A549 (cell line): ENCODE measurements around the gene CIDEB. TPM values are rescaled to one million over a fixed set of nuclear protein-coding genes. Genes with fewer than 3 reads are reported as not detected.

Experiments
- ATAC-seq, 2 experiments: fragments of 200-7000 bp in 1 of 2; fragments of >200 bp in 1 of 2; cut with Nextera tagmentation in 1 of 2; cut with Tn5 transposase in 1 of 2; 3 replicates each; pipeline versions ENCODE4 v1.8.0 to v1.9.1; 2018 to 2020; ENCODE audit warnings: mild to moderate bottlenecking in 1 of 2, moderate library complexity in 1 of 2
- CTCF ChIA-PET: fragments of 300-600 bp; sonication (Branson Sonifier 250); formaldehyde crosslinking; extraction: SDS; loops from one replicate; lab custom pipeline; 2021; ENCODE audit warnings: antibody characterized with exemption, inconsistent platforms; lab: Yijun Ruan, JAX
- POLR2A ChIA-PET: fragments of 350-600 bp; formaldehyde crosslinking; extraction: SDS; loops from one replicate; lab custom pipeline; 2021; ENCODE audit warnings: antibody characterized with exemption, inconsistent platforms; lab: Yijun Ruan, JAX
- DNase-seq, 2 experiments: peaks; one replicate each; pipeline versions ENCODE4 v3.0.0 to v3.0.0-alpha.2; 2011 to 2016; ENCODE audit warnings: low read depth in 1 of 2, low spot score in 1 of 2
- FAIRE-seq: peaks from 2 replicates; lab custom pipeline; 2011; peaks lifted over from hg19 to GRCh38; lab: Jason Lieb, UNC
- H3K27ac ChIP-seq, 2 experiments: fragments of >200 bp; sonication (Bioruptor Twin); formaldehyde crosslinking; 3 replicates each; pipeline ENCODE4 v1.5.1; 2016 to 2017
- H3K4me1 ChIP-seq: fragments of >200 bp; sonication (Bioruptor Twin); formaldehyde crosslinking; 3 replicates; pipeline ENCODE4 v1.6.1; 2016
- H3K4me2 ChIP-seq: fragments of >200 bp; sonication (Bioruptor Twin); formaldehyde crosslinking; 3 replicates; pipeline ENCODE4 v1.6.1; 2016
- H3K4me3 ChIP-seq: fragments of >200 bp; sonication (Bioruptor Twin); formaldehyde crosslinking; 3 replicates; pipeline ENCODE4 v1.5.1; 2016
- H3K9me3 ChIP-seq: fragments of >200 bp; sonication (Bioruptor Twin); formaldehyde crosslinking; 3 replicates; pipeline ENCODE4 v1.6.1; 2016
- CBX8 ChIP-seq: fragments of 200-600 bp; sonication (generic); IDR thresholded peaks from 2 replicates; pipeline ENCODE4 v1.6.1; 2016
- HES2 ChIP-seq: fragments of >200 bp; sonication (Bioruptor Twin); formaldehyde crosslinking; IDR thresholded peaks from 2 replicates; pipeline ENCODE4 v1.6.1; 2016
- HMGXB4 ChIP-seq: fragments of 250-450 bp; sonication (Bioruptor Pico); IDR thresholded peaks from 2 replicates; pipeline ENCODE4 v1.5.0; 2021; ENCODE audit warnings: mild to moderate bottlenecking, moderate library complexity, borderline replicate concordance
- KDM5A ChIP-seq: fragments of 200-600 bp; sonication (generic); IDR thresholded peaks from 2 replicates; pipeline ENCODE4 v1.6.1; 2016; ENCODE audit warnings: antibody characterized with exemption, mild to moderate bottlenecking
- NPAS2 ChIP-seq: fragments of 250-450 bp; sonication (Bioruptor Pico); IDR thresholded peaks from 2 replicates; pipeline ENCODE4 v1.8.0; 2022; ENCODE audit warnings: mild to moderate bottlenecking, moderate library complexity, borderline replicate concordance
- NR3C1 ChIP-seq: fragments of >200 bp; sonication (Bioruptor Twin); formaldehyde crosslinking; IDR thresholded peaks from 3 replicates; pipeline ENCODE4 v1.6.1; 2017
- PBX3 ChIP-seq: IDR thresholded peaks from 2 replicates; pipeline ENCODE4 v1.6.1; 2012
- PHF8 ChIP-seq: fragments of 200-600 bp; sonication (generic); IDR thresholded peaks from 2 replicates; pipeline ENCODE4 v1.6.1; 2016; ENCODE audit warnings: low read depth, mild to moderate bottlenecking, antibody characterized with exemption, moderate library complexity, borderline replicate concordance
- POLR2A ChIP-seq: IDR thresholded peaks from 2 replicates; pipeline ENCODE4 v1.6.1; 2012; ENCODE audit warnings: mild to moderate bottlenecking, low read length
- POLR2AphosphoS2 ChIP-seq: conservative IDR thresholded peaks from 2 replicates; pipeline ENCODE4 v1.6.1; 2012; ENCODE audit warnings: low read length, improper control_type of control experiment, inconsistent platforms
- RNF2 ChIP-seq: fragments of 200-600 bp; sonication (generic); IDR thresholded peaks from 2 replicates; pipeline ENCODE4 v1.6.1; 2016; ENCODE audit warnings: low read depth, mild to moderate bottlenecking, antibody characterized with exemption, moderate library complexity, borderline replicate concordance
- TFCP2L1 ChIP-seq: fragments of 250-450 bp; sonication (Bioruptor Pico); IDR thresholded peaks from 2 replicates; pipeline ENCODE4 v1.5.0; 2021; ENCODE audit warnings: mild to moderate bottlenecking
- TP53 ChIP-seq: fragments of 250-450 bp; sonication (Bioruptor Pico); IDR thresholded peaks from 2 replicates; pipeline ENCODE4 v1.5.0; 2021; ENCODE audit warnings: mild to moderate bottlenecking, moderate library complexity
- USF2 ChIP-seq: fragments of 450-650 bp; IDR thresholded peaks from 2 replicates; pipeline ENCODE4 v1.6.1; 2014; ENCODE audit warnings: antibody characterized with exemption
- ZNF302 ChIP-seq: fragments of 250-450 bp; sonication (Bioruptor Pico); IDR thresholded peaks from 2 replicates; pipeline ENCODE4 v1.9.0; 2021; ENCODE audit warnings: inconsistent platforms, mild to moderate bottlenecking, moderate library complexity
- WGBS: methylation state at CpG from one replicate; pipeline ENCODE4 v1.1.6; 2017; ENCODE audit errors: missing lambda C conversion rate; 5-methylcytosine and 5-hydroxymethylcytosine counted together
- polyA plus RNA-seq, 4 experiments: library from polyadenylated mRNA; depleted of rRNA in 3 of 4; stranded (reverse); fragments of >200 nt; fragmentation: RNase III in 1 of 4; extraction: RNeasy Plus Mini Kit Qiagen cat#74134 plus additional on column Dnase treatment in 1 of 4; gene quantifications; 2 replicates in 3 of 4; 3 replicates in 1 of 4; pipeline ENCODE4 v1.2.3, GENCODE V29; 2011 to 2017
- TF ChIP-seq, protein P1 (sequence below): fragments of >200 bp; sonication (Bioruptor Twin); formaldehyde crosslinking; IDR thresholded peaks from 3 replicates; pipeline ENCODE4 v1.6.1; 2016
- TF ChIP-seq, protein P2 (sequence below): IDR thresholded peaks from 2 replicates; pipeline ENCODE4 v1.6.1; 2012

Gene CIDEB
- polyA plus RNA-seq, 2 of the 4 experiments (the other 2 are of a cell fraction): 0.31 to 0.79 TPM

DNA sequence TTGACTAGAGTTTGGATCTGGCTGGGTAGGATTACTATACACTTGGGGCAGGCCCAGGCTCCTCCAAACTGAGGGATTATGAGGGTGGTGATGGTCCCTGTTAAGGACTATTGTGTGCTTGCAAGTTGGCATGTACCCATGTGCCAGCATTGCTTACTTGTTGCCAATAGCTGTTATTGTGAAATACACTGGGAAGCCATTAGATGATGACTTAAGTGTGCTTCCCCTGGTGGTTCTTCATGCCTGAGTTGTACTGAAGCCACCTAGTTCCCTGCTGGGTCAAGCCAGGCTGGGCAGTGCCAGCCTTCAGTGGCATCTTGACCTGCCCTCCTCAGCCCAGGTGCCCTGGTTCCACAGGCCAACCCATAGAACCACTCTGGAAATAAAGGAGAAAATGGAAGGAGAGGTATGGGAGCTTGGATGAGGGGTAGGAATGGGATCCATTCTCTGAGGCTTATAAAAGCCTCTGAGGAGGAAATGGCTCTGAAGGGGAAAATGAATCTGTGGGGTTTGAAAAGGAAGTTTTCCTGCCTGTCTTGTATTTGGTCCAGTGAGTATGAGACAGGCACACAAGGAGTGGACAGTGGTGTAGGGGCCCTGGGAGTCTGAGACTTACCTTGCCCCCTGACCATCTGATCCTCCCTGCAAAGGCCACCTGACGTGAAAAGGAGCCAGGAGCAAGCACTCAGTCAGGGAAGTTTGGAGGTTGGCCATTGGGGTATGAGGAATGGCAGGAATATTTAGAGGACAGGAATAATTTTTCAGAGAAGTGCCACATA lies 4.2 kb upstream of the CIDEB start:
- no peak overlapping the region for H3K27ac ChIP-seq

More for the DNA sequence above, 4.2 kb upstream of the CIDEB start:
- TF ChIP-seq NR3C1 (no peak), USF2 (no peak), KDM5A (no peak), ZNF302 (CRISPR knock-in tag) (no peak), HMGXB4 (CRISPR knock-in tag) (no peak), TFCP2L1 (no peak), CBX8 (no peak), POLR2AphosphoS2 (no peak), POLR2A (no peak), PBX3 (no peak), NPAS2 (CRISPR knock-in tag) (no peak), TP53 (CRISPR knock-in tag) (no peak), HES2 (no peak), PHF8 (no peak), RNF2 (no peak)
- TF ChIP-seq, protein P1, sequence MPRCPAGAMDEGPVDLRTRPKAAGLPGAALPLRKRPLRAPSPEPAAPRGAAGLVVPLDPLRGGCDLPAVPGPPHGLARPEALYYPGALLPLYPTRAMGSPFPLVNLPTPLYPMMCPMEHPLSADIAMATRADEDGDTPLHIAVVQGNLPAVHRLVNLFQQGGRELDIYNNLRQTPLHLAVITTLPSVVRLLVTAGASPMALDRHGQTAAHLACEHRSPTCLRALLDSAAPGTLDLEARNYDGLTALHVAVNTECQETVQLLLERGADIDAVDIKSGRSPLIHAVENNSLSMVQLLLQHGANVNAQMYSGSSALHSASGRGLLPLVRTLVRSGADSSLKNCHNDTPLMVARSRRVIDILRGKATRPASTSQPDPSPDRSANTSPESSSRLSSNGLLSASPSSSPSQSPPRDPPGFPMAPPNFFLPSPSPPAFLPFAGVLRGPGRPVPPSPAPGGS: no peak
- TF ChIP-seq, protein P2, sequence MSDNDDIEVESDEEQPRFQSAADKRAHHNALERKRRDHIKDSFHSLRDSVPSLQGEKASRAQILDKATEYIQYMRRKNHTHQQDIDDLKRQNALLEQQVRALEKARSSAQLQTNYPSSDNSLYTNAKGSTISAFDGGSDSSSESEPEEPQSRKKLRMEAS: no peak
- DNase-seq: no peak
- CTCF ChIA-PET: interaction anchor here (1.0 to 46.6 kb wide), 8 partner anchors 9 to 118 kb away, joined by 5 to 1142 read pairs (median 130); partner anchors contain the start of genes CBLN3, DHRS1, KHNYN and NOP9
- Histone ChIP-seq H3K9me3 (no peaks in the 10 kb centered on the region), H3K4me1 (peaks cover 19% of the 10 kb centered on the region), H3K4me2 (no peak overlapping the region), H3K4me3 (no peak overlapping the region)
- ATAC-seq: no peak
- 94% methylated on average over 1 of the region's 1 CpG for WGBS
- no peak for FAIRE-seq
- POLR2A ChIA-PET: no interaction called here
